ENCODE results near the gene CERT1. TPM values are rescaled to one million over a fixed set of nuclear protein-coding genes. Genes with fewer than 3 reads are reported as not detected.

CERT1 gene
- total and polyA plus RNA-seq, 9 of the 15 experiments (the other 6 are each of a cell fraction or from before 2014, with no cell fraction given): 3.4 to 24.7 (median 9.8) TPM

DNA sequence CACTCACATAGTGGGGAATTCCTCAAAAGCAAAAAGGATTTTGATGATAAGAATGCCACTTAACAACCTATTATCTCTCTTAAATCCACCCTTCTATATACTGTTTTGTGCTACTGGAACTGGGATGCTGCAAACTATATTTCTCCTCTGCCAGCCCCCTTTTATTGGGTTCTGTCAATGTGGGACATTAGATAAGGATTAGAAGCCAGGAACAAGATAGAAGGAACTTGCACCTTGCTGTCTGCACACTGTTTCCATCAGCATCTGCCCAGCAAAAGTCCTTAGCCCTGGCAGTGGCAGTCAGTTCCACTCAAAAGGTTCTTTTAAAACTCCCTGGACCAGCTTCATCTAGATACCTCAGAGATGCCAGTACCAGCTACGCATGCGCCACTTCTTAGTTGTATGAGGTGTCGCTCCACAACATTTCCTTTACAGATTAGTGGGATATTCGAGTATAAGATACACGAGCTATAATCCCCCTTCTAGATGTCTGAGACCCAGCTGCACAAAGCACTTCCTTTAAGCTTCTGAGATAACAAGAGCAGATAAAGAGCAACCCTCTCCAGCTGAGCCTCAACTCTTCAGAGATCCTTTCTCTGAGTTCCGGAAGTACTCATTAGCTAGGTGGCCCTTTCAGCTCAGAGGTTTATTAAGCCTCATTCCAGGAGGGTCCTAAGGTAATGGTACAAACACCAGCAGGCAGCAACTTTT, 45.3 kb downstream of the CERT1 start:
- H3K27me3 ChIP-seq (ENCODE audit: control insufficient read depth in 2 of 2, insufficient read depth in 2 of 2, low read length in 2 of 2): no peaks in the 10 kb centered on the region
- H3K4me1 ChIP-seq (replicated peaks in 1 of 2; ENCODE audit: control insufficient read depth in 2 of 2, insufficient read depth in 2 of 2, low read length in 2 of 2): peaks cover 0 to 4% of the 10 kb centered on the region in 2 experiments; a peak in 2 of 5 replicates
- H3K79me2 ChIP-seq (ENCODE audit: control insufficient read depth, insufficient read depth, low read length): peaks cover 35% of the 10 kb centered on the region
- in situ Hi-C loops (cut with MboI): no loop called here
- no peak overlapping the region for H3K4me2 ChIP-seq (ENCODE audit: insufficient read depth, low read length)
- H3K9ac ChIP-seq (ENCODE audit: insufficient read depth in 1 of 2, low read depth in 2 of 2, low read length in 2 of 2): no peak overlapping the region
- ATAC-seq (no peak), FAIRE-seq (no peak), DNase-seq (ENCODE audit: extremely low read depth in 1 of 4, low spot score in 3 of 4) (peak in 1 of 4 experiments; percentile 8)
- peaks cover 5% of the 10 kb centered on the region; the same call in 1 of the 2 replicates for H3K9me3 ChIP-seq (replicated peaks; ENCODE audit: control insufficient read depth, insufficient read depth, low read depth, low read length)
- ChIA-PET POLR2A (no interaction called here), CTCF (ENCODE audit: low intra/inter-chr PET ratio) (no interaction called here)
- H3K27ac ChIP-seq (ENCODE audit: extremely low read depth, low read depth, low read length): no peak overlapping the region
- no peaks in the 10 kb centered on the region; the same call in 2 of the 3 replicates for H3K36me3 ChIP-seq (ENCODE audit: control insufficient read depth, insufficient read depth, low read length)
- no peak for TF ChIP-seq ZNF766 (CRISPR knock-in tag; conservative IDR thresholded peaks at IDR 0.05)
- TF ChIP-seq TEAD4 (IDR thresholded peaks at IDR 0.05; ENCODE audit: low read length): 0 out of 2 replicates have a peak, but pooled peaks have one; percentile 19
- no peak for TF ChIP-seq TEAD4 (CRISPR knock-in tag; IDR thresholded peaks at IDR 0.05; ENCODE audit: borderline replicate concordance)
- peak; percentile 29 for TF ChIP-seq CBFA2T3 (IDR thresholded peaks at IDR 0.05)
- TF ChIP-seq CTBP1 (IDR thresholded peaks at IDR 0.05; ENCODE audit: borderline replicate concordance): no peak
- intact Hi-C loops (cut with micrococcal nuclease): no loop called here
- no peak overlapping the region for H2AFZ ChIP-seq (ENCODE audit: low read depth, low read length)
- no peaks in the 10 kb centered on the region for H3K9me1 ChIP-seq (ENCODE audit: control insufficient read depth, insufficient read depth, low read length)
- WGBS (ENCODE audit: insufficient coverage, low coverage, missing lambda C conversion rate): 52% methylated on average over 6 of the region's 6 CpGs
- BruUV-seq (replicated peaks): no TSS peak
- H4K20me1 ChIP-seq (replicated peaks; ENCODE audit: control insufficient read depth, insufficient read depth, low read length): no peaks in the 10 kb centered on the region
- no peak overlapping the region for H3K4me3 ChIP-seq

DNA sequence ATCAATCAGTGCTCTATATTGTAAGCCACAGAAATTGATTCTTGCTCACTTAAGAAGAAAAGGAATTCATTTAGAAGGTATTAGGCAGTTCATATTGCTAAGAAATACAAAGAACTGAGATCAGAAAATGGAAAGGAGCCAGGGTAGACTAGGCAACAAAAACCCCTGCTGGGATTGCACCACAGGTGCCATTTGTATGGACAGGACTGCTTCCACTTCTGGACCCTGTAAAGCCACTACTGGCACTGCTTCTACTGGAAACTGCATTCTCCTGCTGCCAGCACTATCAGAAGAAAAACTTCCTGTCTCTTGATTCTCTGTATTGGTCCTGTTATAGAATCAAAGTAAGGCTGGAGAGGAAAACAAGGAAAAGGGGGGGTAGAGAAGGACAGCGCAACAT, 45.9 kb downstream of the CERT1 start:
- Histone ChIP-seq H3K4me2 (ENCODE audit: insufficient read depth, low read length) (no peak overlapping the region), H3K4me1 (replicated peaks in 1 of 2; ENCODE audit: control insufficient read depth in 2 of 2, insufficient read depth in 2 of 2, low read length in 2 of 2) (peaks cover 0 to 4% of the 10 kb centered on the region in 2 experiments; a peak in 2 of 5 replicates), H3K27ac (ENCODE audit: extremely low read depth, low read depth, low read length) (no peak overlapping the region), H3K4me3 (no peak overlapping the region), H2AFZ (ENCODE audit: low read depth, low read length) (no peak overlapping the region), H3K36me3 (ENCODE audit: control insufficient read depth, insufficient read depth, low read length) (no peaks in the 10 kb centered on the region; the same call in 2 of the 3 replicates), H3K27me3 (ENCODE audit: control insufficient read depth in 2 of 2, insufficient read depth in 2 of 2, low read length in 2 of 2) (no peaks in the 10 kb centered on the region), H4K20me1 (replicated peaks; ENCODE audit: control insufficient read depth, insufficient read depth, low read length) (no peaks in the 10 kb centered on the region), H3K9me3 (replicated peaks; ENCODE audit: control insufficient read depth, insufficient read depth, low read depth, low read length) (peaks cover 5% of the 10 kb centered on the region; the same call in 1 of the 2 replicates), H3K79me2 (ENCODE audit: control insufficient read depth, insufficient read depth, low read length) (peaks cover 31% of the 10 kb centered on the region), H3K9ac (ENCODE audit: insufficient read depth in 1 of 2, low read depth in 2 of 2, low read length in 2 of 2) (no peak overlapping the region), H3K9me1 (ENCODE audit: control insufficient read depth, insufficient read depth, low read length) (no peaks in the 10 kb centered on the region)
- FAIRE-seq: no peak
- no peak for ATAC-seq
- TF ChIP-seq TEAD4 (IDR thresholded peaks at IDR 0.05; ENCODE audit: low read length) (no peak), TEAD4 (CRISPR knock-in tag; IDR thresholded peaks at IDR 0.05; ENCODE audit: borderline replicate concordance) (no peak), RAD21 (CRISPR knock-in tag; conservative IDR thresholded peaks at IDR 0.05 in 1 of 2, IDR thresholded peaks at IDR 0.05 in 1 of 2) (no peak), SREBF1 (IDR thresholded peaks at IDR 0.05; ENCODE audit: borderline replicate concordance, low read depth, low read length) (no peak), NR2F6 (CRISPR knock-in tag; IDR thresholded peaks at IDR 0.05) (no peak), ZNF707 (CRISPR knock-in tag; conservative IDR thresholded peaks at IDR 0.05) (no peak), ZNF695 (CRISPR knock-in tag; IDR thresholded peaks at IDR 0.05) (no peak), CHD4 (IDR thresholded peaks at IDR 0.05; ENCODE audit: insufficient read depth, insufficient replicate concordance, low read depth, low read length, poor library complexity, severe bottlenecking) (no peak)
- BruUV-seq (replicated peaks): no TSS peak
- DNase-seq (ENCODE audit: extremely low read depth in 1 of 4, low spot score in 3 of 4): no peak
- intact Hi-C loops (cut with micrococcal nuclease) (no loop called here), in situ Hi-C loops (cut with MboI) (no loop called here)
- POLR2A ChIA-PET: interaction anchor here (0.7 kb wide), 1 partner anchor 11 kb away, joined by 4 read pairs; no protein-coding TSS in a partner anchor
- CTCF ChIA-PET (ENCODE audit: low intra/inter-chr PET ratio): no interaction called here
- WGBS (ENCODE audit: insufficient coverage, low coverage, missing lambda C conversion rate): 64% methylated on average over 1 of the region's 1 CpG
